Stimulated activated CD4-positive, alpha-beta T cell treated with anti-CD3 and anti-CD28 coated beads, Interleukin-1b, Interleukin-23, amount 100 ng/mL, for 24 hours (primary cell): ENCODE measurements around the gene SLC22A5.
A peak's percentile ranks its signal among the peaks of the same experiment; 100 is the strongest.
"Not testable (repeated sequence)": the region's sequence is repeated elsewhere in the genome, so short reads cannot be mapped to it uniquely, and the experiment has no call there.

ENCODE experiments used
- DNase-seq, 4 experiments: peaks; one replicate each; pipeline ENCODE4 v3.0.0-alpha.2; 2020; ENCODE audit warnings: low read depth in 4 of 4, low spot score in 1 of 4

Gene SLC22A5

GRCh38 chr5:132387640-132388117 is 18.2 kb downstream of the SLC22A5 start:
- no peak for DNase-seq

GRCh38 chr5:132388244-132389050 is 18.9 kb downstream of the SLC22A5 start:
- DNase-seq: no peak

- DNase-seq: no peak
Measured at GRCh38 chr5:132389051-132389331, 19.5 kb downstream of the SLC22A5 start.

- DNase-seq: no peak
Measured at GRCh38 chr5:132389585-132390286, 20.2 kb downstream of the SLC22A5 start.

- no peak for DNase-seq
Measured at GRCh38 chr5:132391247-132391646, 21.7 kb downstream of the SLC22A5 start.

GRCh38 chr5:132391870-132392269 is 22.4 kb downstream of the SLC22A5 start:
- DNase-seq: no peak

GRCh38 chr5:132392411-132392810 is 22.9 kb downstream of the SLC22A5 start:
- no peak for DNase-seq

GRCh38 chr5:132392978-132393825 is 23.7 kb downstream of the SLC22A5 start:
- no peak for DNase-seq

GRCh38 chr5:132394667-132395259 is 25.3 kb downstream of the SLC22A5 start:
- no peak for DNase-seq

- DNase-seq: no peak
Measured at GRCh38 chr5:132396589-132397031, 27.1 kb downstream of the SLC22A5 start.

- no peak for DNase-seq
Measured at GRCh38 chr5:132397224-132397623, 27.7 kb downstream of the SLC22A5 start.

GRCh38 chr5:132397936-132398675 is 28.6 kb downstream of the SLC22A5 start:
- DNase-seq: not testable (repeated sequence)

GRCh38 chr5:132404041-132404440 is 34.5 kb downstream of the SLC22A5 start:
- not testable (repeated sequence) for DNase-seq

- no peak for DNase-seq
Measured at GRCh38 chr5:132405646-132406045, 36.1 kb downstream of the SLC22A5 start.

- DNase-seq: no peak
Measured at GRCh38 chr5:132406144-132406783, 36.8 kb downstream of the SLC22A5 start.

GRCh38 chr5:132407970-132408369 is 38.5 kb downstream of the SLC22A5 start:
- no peak for DNase-seq

- no peak for DNase-seq
Measured at GRCh38 chr5:132408456-132408855, 38.9 kb downstream of the SLC22A5 start.

- no peak for DNase-seq
Measured at GRCh38 chr5:132408965-132409364, 39.5 kb downstream of the SLC22A5 start.

- peak; percentile 63 to 78 (median 70) for DNase-seq
Measured at GRCh38 chr5:132410451-132411303, 41.2 kb downstream of the SLC22A5 start.
